Measurements from ENCODE around the gene SORCS2.

The SORCS2 gene

GRCh38 chr4:7201420-7202305, 9.3 kb downstream of the SORCS2 start:
- no peak overlapping the region for H3K4me3 ChIP-seq (ENCODE audit: low read depth, low read length)
- no peak for TF ChIP-seq CTCF (IDR thresholded peaks at IDR 0.05; ENCODE audit: low read depth, low read length)

GRCh38 chr4:7202411-7202810, 10.1 kb downstream of the SORCS2 start:
- no peak for TF ChIP-seq CTCF (IDR thresholded peaks at IDR 0.05; ENCODE audit: low read depth, low read length)
- H3K4me3 ChIP-seq (ENCODE audit: low read depth, low read length) = no peak overlapping the region

GRCh38 chr4:7204656-7205387, 12.5 kb downstream of the SORCS2 start:
- H3K4me3 ChIP-seq (ENCODE audit: low read depth, low read length) = no peak overlapping the region
- TF ChIP-seq CTCF (IDR thresholded peaks at IDR 0.05; ENCODE audit: low read depth, low read length) = no peak

- no peak overlapping the region for H3K4me3 ChIP-seq (ENCODE audit: low read depth, low read length)
Measured at GRCh38 chr4:7206385-7206784, 14.0 kb downstream of the SORCS2 start.

GRCh38 chr4:7206911-7207567, 14.7 kb downstream of the SORCS2 start:
- no peak for TF ChIP-seq CTCF (IDR thresholded peaks at IDR 0.05; ENCODE audit: low read depth, low read length)
- H3K4me3 ChIP-seq (ENCODE audit: low read depth, low read length) = no peak overlapping the region

More at GRCh38 chr4:7206385-7206784, 14.0 kb downstream of the SORCS2 start:
- TF ChIP-seq CTCF (IDR thresholded peaks at IDR 0.05; ENCODE audit: low read depth, low read length) = no peak

- TF ChIP-seq CTCF (IDR thresholded peaks at IDR 0.05; ENCODE audit: low read depth, low read length) = no peak
- no peak overlapping the region for H3K4me3 ChIP-seq (ENCODE audit: low read depth, low read length)
Measured at GRCh38 chr4:7207628-7208231, 15.4 kb downstream of the SORCS2 start.

Measured in WI38 (cell line).